Mucosa of rectum (tissue), 2 donors: Measurements from ENCODE around the gene EIPR1.

Source experiments
- H3K27ac ChIP-seq, 2 donors: one replicate each; pipeline ENCODE4 v1.7.0; 2013; ENCODE audit warnings: inconsistent platforms in 2 of 2, low read depth in 2 of 2, low read length in 2 of 2
- H3K27me3 ChIP-seq, 2 donors: one replicate each; pipeline ENCODE4 v1.7.0; 2013; ENCODE audit warnings: low read length in 2 of 2; ENCODE audit not compliant: control insufficient read depth in 2 of 2, insufficient read depth in 2 of 2
- H3K36me3 ChIP-seq, 2 donors: one replicate each; pipeline ENCODE4 v1.7.0; 2013; ENCODE audit warnings: low read length in 2 of 2; ENCODE audit not compliant: control insufficient read depth in 2 of 2, insufficient read depth in 2 of 2
- H3K4me1 ChIP-seq, 2 donors: one replicate each; pipeline ENCODE4 v1.7.0; 2013; ENCODE audit warnings: low read length in 2 of 2, mild to moderate bottlenecking in 1 of 2; ENCODE audit not compliant: control insufficient read depth in 2 of 2, insufficient read depth in 2 of 2
- H3K4me3 ChIP-seq, 2 donors: one replicate each; pipeline ENCODE4 v1.7.0; 2013; ENCODE audit warnings: low read length in 2 of 2
- H3K9ac ChIP-seq, 2 donors: one replicate each; pipeline ENCODE4 v1.7.0; 2013; ENCODE audit warnings: low read length in 2 of 2, low read depth in 1 of 2, mild to moderate bottlenecking in 1 of 2
- H3K9me3 ChIP-seq, 2 donors: one replicate each; pipeline ENCODE4 v1.7.0; 2013; ENCODE audit warnings: low read length in 2 of 2; ENCODE audit not compliant: control insufficient read depth in 2 of 2
- donor health status: healthy.
- donor health status: Normal muscosa, but diverticular disease.

Gene EIPR1

DNA sequence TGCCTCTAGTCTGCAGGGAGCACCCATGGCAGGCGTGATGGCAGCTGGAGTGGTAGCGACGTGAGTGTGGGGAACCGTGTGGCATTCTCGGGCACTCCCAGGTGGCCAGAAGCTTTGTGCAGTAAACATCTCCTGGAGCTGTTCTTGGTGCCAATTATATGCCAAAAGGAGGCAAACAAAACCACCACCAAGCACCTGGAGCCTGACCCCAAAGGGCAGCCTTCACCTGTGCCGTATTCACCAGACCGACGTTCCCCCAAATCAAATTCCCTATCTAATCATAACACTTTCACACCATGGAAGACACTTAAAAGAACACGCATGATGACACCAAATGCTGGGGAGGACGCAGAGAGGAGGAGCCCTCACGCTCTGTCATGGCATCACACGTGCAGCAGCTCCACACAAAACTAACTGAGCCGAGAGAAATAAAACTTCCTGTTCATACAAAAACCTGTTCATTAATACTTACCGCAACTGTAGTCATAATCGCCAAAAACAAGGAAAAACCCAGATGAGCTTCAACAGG lies 123.6 kb downstream of the EIPR1 start:
- Histone ChIP-seq H3K4me3 (no peak overlapping the region), H3K36me3 (peaks cover 3 to 17% of the 10 kb centered on the region in 2 donors), H3K4me1 (no peaks in the 10 kb centered on the region), H3K9me3 (peaks cover 0 to 13% of the 10 kb centered on the region in 2 donors), H3K27ac (no peak overlapping the region), H3K27me3 (no peaks in the 10 kb centered on the region), H3K9ac (no peak overlapping the region)

DNA sequence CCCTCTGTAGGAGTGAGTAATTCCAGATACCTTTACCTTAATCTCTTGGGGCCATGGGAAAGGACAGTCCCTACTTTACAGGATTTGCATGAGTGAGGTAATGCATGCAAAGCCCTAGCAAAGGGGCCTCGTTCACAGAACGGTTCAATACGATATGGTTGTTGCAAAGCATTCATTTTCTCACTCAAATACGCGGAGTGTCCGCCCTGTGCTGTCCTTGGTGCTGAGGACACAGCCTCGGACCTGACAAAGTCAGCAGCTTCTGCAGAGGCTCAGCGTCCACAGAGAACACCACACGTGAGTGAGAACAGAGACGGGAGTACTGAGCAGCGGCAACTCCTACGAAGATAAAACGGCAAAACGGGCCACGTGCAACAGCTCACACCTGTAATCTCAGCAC lies 125.7 kb downstream of the EIPR1 start:
- no peak overlapping the region for H3K27ac ChIP-seq
- peaks cover 3 to 17% of the 10 kb centered on the region in 2 donors for H3K36me3 ChIP-seq
- H3K4me1 ChIP-seq = no peaks in the 10 kb centered on the region
- no peak overlapping the region for H3K9ac ChIP-seq
- H3K4me3 ChIP-seq = no peak overlapping the region
- H3K27me3 ChIP-seq = no peaks in the 10 kb centered on the region
- peaks cover 0 to 14% of the 10 kb centered on the region in 2 donors for H3K9me3 ChIP-seq

DNA sequence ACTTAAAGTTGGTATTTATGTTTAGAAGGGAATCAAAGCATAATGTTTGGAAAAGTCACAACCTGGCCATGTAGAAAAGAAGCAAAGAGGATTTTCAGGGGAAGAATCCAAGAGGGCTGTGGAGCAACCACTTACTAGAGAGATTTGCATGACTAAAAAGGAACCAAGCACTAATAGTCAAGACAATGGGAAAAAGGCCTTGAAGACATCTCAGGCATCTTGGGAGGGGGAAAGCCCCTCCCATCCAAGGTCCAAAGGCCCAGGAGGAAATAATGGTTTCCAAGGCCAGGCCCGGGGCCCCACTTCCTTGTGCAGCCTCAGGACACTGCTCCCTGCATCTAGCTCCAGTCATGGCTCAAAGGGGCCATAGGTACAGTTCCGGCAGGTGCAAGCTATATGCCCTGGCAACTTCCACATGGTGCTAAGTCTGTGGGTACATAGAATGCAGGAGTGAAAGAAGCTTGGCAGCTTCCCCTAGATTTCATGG lies 128.1 kb downstream of the EIPR1 start:
- H3K4me3 ChIP-seq = no peak overlapping the region
- no peak overlapping the region for H3K27ac ChIP-seq

DNA sequence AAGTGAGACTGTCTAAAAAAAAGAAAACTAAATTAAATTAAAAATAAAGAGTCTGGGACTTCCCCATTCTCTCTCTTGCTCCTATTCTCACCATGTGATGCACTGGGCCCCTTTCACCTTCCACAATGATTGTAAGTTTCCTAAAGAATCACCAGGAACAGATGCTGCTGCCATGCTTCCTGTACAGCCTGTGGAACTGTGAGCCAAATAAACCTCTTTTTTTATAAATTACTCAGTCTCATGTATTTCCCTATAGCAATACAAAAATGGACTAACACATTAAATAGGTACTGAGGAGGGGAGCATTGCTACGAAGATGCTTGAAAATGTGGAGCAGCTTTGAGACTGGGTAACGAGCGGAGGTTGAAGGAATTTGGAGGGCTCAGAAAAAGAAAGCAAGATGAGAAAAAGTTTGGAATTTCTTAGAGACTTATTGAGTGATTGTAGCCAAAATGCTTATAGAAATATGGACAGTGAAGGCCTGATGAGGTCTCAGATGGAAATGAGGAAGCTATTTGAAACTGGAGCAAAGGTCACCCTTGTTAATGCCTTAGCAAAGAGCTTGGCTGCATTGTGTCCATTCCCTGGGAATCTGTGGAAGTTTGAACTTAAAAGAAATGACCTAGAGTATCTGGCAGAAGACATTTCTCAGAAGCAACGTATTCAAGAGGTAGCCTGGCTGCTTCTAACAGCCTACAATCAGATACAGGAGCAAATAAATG lies 128.7 kb downstream of the EIPR1 start:
- peaks cover 0 to 14% of the 10 kb centered on the region in 2 donors for H3K9me3 ChIP-seq
- peaks cover 0 to 8% of the 10 kb centered on the region in 2 donors for H3K36me3 ChIP-seq
- H3K9ac ChIP-seq = no peak overlapping the region
- H3K27me3 ChIP-seq = no peaks in the 10 kb centered on the region
- no peaks in the 10 kb centered on the region for H3K4me1 ChIP-seq
- no peak overlapping the region for H3K4me3 ChIP-seq
- no peak overlapping the region for H3K27ac ChIP-seq

More for the DNA sequence above, 128.1 kb downstream of the EIPR1 start:
- Histone ChIP-seq H3K9ac (no peak overlapping the region), H3K4me1 (no peaks in the 10 kb centered on the region), H3K36me3 (peaks cover 0 to 10% of the 10 kb centered on the region in 2 donors), H3K27me3 (no peaks in the 10 kb centered on the region), H3K9me3 (peaks cover 0 to 14% of the 10 kb centered on the region in 2 donors)

DNA sequence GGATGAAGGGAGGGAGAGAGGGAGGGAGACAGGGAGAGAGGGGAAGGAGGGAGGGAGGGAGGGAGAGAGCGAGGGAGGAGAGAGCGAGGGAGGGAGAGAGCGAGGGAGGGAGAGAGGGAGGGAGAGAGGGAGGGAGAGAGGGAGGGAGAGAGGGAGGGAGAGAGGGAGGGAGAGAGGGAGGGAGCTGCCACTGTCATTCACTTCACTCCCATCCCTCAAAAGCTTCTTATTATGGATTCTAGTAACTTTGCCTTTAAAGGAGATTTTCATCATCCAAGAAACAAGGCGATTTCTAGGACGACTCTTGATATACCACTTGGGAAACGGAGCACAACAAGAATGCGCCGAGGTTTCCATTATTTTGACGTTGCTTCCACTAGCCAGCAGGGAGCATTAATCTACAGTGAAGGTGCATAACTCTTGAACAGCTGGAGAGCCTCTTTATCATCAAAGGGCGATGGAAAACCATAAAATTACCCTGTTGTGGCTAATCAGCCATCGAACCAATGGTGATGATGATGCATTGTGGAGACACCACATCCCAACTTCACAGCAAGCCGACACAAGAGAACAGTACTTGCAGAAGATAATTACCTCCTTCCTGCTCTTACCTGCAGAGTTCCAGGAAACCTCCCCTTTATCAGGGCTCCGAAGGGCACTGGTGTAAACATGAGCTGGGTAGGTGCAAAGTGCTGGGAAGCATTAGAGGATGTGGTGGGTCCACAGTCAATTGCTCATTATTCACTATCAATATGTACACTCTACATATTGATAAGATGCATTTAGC lies 130.5 kb downstream of the EIPR1 start:
- no peaks in the 10 kb centered on the region for H3K4me1 ChIP-seq
- H3K27ac ChIP-seq = no peak overlapping the region
- H3K27me3 ChIP-seq = no peaks in the 10 kb centered on the region
- peaks cover 0 to 4% of the 10 kb centered on the region in 2 donors for H3K36me3 ChIP-seq
- H3K9me3 ChIP-seq = peaks cover 0 to 14% of the 10 kb centered on the region in 2 donors
- no peak overlapping the region for H3K4me3 ChIP-seq
- no peak overlapping the region for H3K9ac ChIP-seq

DNA sequence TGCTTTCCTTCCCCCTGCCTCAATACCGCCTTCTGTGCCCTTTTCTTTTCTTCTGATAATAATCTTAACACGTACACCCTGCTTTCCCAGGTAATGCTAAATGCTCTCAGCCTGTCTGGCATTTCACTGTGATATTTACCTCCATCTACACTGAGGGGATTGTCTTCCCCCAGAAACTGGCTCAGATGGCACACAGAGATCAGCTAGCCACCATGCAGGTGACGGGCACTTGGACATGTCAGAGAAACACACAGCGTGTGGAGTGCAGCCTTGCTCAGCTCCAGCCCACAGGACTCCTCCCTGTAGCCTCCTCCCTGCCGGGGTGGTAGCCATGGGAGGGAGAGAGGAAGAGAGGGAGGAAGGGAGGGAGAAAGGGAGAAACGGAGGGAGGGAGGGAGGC lies 131.2 kb downstream of the EIPR1 start:
- Histone ChIP-seq H3K36me3 (peaks cover 0 to 4% of the 10 kb centered on the region in 2 donors), H3K4me3 (no peak overlapping the region), H3K9ac (no peak overlapping the region), H3K27me3 (no peaks in the 10 kb centered on the region), H3K9me3 (peaks cover 0 to 14% of the 10 kb centered on the region in 2 donors), H3K27ac (no peak overlapping the region), H3K4me1 (no peaks in the 10 kb centered on the region)

DNA sequence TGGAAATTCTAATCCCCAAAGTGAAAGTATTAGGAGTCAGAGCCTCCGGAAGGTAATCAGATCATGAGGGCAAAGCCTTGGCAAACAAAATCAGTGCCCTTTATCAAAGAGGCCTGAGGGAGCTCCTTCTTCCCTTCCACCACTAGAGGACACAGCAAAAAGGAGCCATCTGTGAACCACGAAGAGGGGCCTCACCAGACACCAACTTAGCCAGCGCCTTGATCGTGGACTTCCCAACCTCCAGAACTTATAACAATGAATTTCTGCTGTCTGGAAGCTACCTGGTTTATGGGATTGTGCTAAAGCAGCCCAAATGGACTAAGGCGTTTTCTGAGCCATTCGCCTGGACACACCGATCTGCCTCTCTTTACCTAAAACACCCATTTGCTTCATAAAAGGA lies 133.1 kb downstream of the EIPR1 start:
- H3K27me3 ChIP-seq = no peaks in the 10 kb centered on the region
- H3K4me1 ChIP-seq = no peaks in the 10 kb centered on the region
- H3K4me3 ChIP-seq = no peak overlapping the region
- H3K36me3 ChIP-seq = peaks cover 0 to 4% of the 10 kb centered on the region in 2 donors
- H3K9me3 ChIP-seq = peaks cover 0 to 5% of the 10 kb centered on the region in 2 donors
- H3K9ac ChIP-seq = no peak overlapping the region
- no peak overlapping the region for H3K27ac ChIP-seq

DNA sequence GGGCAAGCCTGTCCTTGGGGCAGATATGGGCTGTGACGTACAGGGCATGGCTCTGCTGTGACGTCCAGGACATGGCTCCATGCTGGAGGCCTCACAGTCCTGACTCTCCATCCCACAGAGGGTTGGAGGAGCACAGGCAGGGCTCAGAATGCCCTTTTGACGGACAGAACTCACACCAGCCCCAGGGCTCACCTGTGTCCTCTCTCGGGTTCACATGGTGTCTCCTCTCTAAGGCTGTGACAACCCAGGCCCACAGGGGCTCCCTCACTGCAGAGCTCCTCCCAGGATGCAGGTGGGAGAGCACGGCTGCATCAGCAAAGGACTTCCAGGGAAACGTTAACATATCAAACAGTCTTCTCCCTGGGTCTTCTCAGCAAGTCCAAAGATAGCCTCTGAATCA lies 133.8 kb downstream of the EIPR1 start:
- H3K27me3 ChIP-seq = no peaks in the 10 kb centered on the region
- H3K9ac ChIP-seq = no peak overlapping the region
- H3K9me3 ChIP-seq = no peaks in the 10 kb centered on the region
- no peak overlapping the region for H3K27ac ChIP-seq
- no peaks in the 10 kb centered on the region for H3K4me1 ChIP-seq
- no peak overlapping the region for H3K4me3 ChIP-seq
- H3K36me3 ChIP-seq = peaks cover 0 to under 1% of the 10 kb centered on the region in 2 donors

DNA sequence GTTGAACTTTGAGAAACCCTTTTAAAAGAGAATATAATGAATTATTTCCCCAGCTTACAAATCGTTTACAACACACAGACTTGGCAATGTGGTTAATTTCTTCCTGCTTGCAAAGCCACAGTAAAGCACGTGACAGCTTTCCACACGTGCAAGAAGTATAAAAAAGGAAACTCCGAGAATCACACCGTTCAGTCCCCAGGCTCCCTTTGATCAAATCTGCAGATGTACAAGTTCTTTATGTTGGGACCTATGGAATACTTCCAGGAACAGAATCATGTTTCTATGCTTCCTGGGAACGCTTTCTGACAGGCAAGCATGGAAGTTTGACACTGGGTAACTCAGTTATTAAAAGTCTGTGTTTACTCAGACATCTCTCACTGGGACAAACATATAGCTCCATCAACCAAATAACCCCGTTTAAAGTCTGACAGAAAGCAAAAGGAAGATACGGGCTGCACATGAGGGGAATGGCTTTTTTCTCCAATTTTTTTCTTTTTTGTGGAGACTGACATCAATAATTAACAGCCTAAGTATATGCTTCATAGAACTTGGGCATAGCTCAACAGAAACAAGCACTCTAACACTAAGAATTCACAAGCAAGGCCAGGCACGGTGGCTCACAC lies 134.8 kb downstream of the EIPR1 start:
- Histone ChIP-seq H3K27me3 (no peaks in the 10 kb centered on the region), H3K4me1 (no peaks in the 10 kb centered on the region), H3K4me3 (no peak overlapping the region), H3K9ac (no peak overlapping the region), H3K9me3 (no peaks in the 10 kb centered on the region), H3K27ac (no peak overlapping the region), H3K36me3 (no peaks in the 10 kb centered on the region)
